ENCODE measurements around the gene RAB40C. TPM values are rescaled to one million over a fixed set of nuclear protein-coding genes. Genes with fewer than 3 reads are reported as not detected.

Gene RAB40C
- total and polyA plus RNA-seq, 12 donors, result 9.1 to 32.0 (median 12.3) TPM

- WGBS, 2 donors, result 84% methylated on average over 23 of the region's 23 CpGs
- ATAC-seq, result no peak
- H3K27me3 ChIP-seq, result peaks cover 5 to 42% (median 37%) of the 10 kb centered on the region in 7 donors
- intact Hi-C loops (cut with DNase I), result no loop called here
- peaks cover 3 to 12% (median 6%) of the 10 kb centered on the region in 9 donors for H3K4me1 ChIP-seq
- H3K27ac ChIP-seq, result no peak overlapping the region
- no peak for DNase-seq
- H3K4me3 ChIP-seq, result no peak overlapping the region
- H3K9me3 ChIP-seq, result no peaks in the 10 kb centered on the region
- peaks cover 0 to 14% (median under 1%) of the 10 kb centered on the region in 9 donors for H3K36me3 ChIP-seq
- TF ChIP-seq, protein P1, sequence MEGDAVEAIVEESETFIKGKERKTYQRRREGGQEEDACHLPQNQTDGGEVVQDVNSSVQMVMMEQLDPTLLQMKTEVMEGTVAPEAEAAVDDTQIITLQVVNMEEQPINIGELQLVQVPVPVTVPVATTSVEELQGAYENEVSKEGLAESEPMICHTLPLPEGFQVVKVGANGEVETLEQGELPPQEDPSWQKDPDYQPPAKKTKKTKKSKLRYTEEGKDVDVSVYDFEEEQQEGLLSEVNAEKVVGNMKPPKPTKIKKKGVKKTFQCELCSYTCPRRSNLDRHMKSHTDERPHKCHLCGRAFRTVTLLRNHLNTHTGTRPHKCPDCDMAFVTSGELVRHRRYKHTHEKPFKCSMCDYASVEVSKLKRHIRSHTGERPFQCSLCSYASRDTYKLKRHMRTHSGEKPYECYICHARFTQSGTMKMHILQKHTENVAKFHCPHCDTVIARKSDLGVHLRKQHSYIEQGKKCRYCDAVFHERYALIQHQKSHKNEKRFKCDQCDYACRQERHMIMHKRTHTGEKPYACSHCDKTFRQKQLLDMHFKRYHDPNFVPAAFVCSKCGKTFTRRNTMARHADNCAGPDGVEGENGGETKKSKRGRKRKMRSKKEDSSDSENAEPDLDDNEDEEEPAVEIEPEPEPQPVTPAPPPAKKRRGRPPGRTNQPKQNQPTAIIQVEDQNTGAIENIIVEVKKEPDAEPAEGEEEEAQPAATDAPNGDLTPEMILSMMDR (IDR thresholded peaks at IDR 0.05), result no peak
These were observed 32.2 kb upstream of the RAB40C start for GRCh38 chr16:557463-558297.

DNA sequence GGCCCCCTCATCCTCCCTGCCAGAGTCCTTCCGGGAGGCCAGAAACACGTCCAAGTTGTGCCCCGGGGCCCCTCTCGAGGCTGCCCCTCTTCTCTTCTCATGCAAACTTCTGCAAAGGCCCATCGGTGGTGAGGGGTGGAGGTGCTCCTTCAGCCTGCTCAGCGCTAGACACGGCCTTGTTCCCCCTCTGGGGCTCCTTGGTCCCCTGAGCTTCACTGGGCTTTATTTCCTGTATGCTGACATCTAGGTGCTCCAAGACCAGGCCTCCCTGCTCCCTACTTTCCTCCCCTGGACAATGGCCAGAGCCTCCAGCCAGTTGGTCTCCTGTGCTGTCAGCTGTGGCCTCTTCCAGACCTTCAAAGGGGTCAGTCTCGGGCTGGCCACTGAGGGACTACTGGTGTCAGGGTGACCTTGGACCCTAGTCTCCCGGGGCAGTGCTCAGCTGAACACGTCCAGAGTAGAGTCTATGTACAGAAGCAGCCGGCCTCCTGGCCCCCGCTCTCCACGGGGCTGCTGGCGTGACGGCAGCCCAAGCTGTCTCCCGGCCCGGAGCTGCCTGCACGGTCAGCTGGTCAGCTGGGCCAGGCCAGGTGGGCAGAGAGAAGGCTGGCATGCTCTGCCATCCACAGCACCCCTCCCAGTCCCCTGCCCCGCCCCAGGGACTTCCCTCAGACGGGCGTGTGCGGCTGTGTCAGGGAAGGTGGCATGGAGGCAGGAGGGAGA is 31.4 kb upstream of the RAB40C start:
- peaks cover 0 to 9% (median 0%) of the 10 kb centered on the region in 9 donors for H3K36me3 ChIP-seq
- TF ChIP-seq, protein P1 (IDR thresholded peaks at IDR 0.05), result no peak
- H3K9me3 ChIP-seq, result no peaks in the 10 kb centered on the region
- DNase-seq, result peak; percentile 54
- peaks cover 3 to 12% (median 6%) of the 10 kb centered on the region in 9 donors for H3K4me1 ChIP-seq
- H3K27me3 ChIP-seq, result peaks cover 5 to 48% (median 39%) of the 10 kb centered on the region in 7 donors
- no peak overlapping the region for H3K27ac ChIP-seq
- intact Hi-C loops (cut with DNase I), result no loop called here
- WGBS, 2 donors, result 54 to 59% methylated on average over 22 of the region's 22 CpGs
- peak in 6 of 8 donors; percentile 20 to 79 (median 44) for ATAC-seq
- no peak overlapping the region for H3K4me3 ChIP-seq

- Histone ChIP-seq H3K36me3 (peaks cover 0 to 3% (median 0%) of the 10 kb centered on the region in 9 donors), H3K4me1 (peaks cover 3 to 12% (median 6%) of the 10 kb centered on the region in 9 donors), H3K9me3 (no peaks in the 10 kb centered on the region), H3K27me3 (peaks cover 5 to 53% (median 42%) of the 10 kb centered on the region in 7 donors), H3K27ac (no peak overlapping the region), H3K4me3 (no peak overlapping the region)
- ATAC-seq, result no peak
- DNase-seq, result no peak
- 67 to 71% methylated on average over 15 of the region's 15 CpGs for WGBS, 2 donors
- TF ChIP-seq, protein P1 (IDR thresholded peaks at IDR 0.05), result no peak
- intact Hi-C loops (cut with DNase I), result no loop called here
These were observed 30.9 kb upstream of the RAB40C start for GRCh38 chr16:559021-559380.

DNA sequence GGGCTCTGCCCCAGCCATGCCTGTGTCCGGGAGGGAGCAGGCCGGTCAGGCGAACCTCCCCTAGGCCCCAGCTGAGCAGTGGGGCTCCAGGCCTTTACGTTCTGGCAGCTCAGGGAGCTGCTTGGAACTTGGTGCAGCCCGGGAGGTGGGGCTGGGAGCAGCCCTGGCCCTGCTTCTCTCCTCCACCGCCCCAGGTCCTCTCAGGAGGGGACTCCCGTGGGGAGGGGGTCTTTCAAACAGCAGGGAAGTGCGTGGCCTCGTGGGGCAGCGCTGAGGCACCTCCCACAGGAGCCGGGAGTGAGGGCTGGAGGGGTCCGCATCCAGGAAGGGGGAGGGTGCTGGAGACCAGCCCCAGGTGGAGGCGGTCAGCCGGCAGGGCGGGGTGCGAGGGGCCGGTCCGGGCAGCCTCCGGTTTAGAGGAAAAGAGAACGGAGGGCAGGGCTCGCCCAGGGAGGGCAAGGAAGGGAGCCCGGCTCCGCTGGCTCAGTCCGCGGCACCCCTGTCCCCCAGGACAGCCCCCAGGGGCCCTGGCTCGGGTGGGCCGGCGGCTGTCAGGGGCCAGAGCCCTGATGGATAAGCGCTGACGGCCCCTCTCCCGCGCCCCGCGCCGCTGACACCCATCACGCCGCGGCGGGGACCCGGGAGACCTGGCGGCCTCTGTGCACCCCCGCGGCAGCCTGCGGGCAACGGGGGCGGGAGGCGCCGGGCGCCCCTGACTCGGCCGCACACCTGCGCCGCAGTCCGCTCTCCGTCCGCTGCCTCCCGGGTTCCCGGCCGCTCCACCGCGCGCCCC is 30.3 kb upstream of the RAB40C start:
- peaks cover 3 to 12% (median 6%) of the 10 kb centered on the region in 9 donors for H3K4me1 ChIP-seq
- TF ChIP-seq, protein P1 (IDR thresholded peaks at IDR 0.05), result no peak
- intact Hi-C loops (cut with DNase I), result no loop called here
- no peak overlapping the region for H3K4me3 ChIP-seq
- WGBS, 2 donors, result 5 to 7% methylated on average over 56 to 62 of the region's 62 CpGs
- no peaks in the 10 kb centered on the region for H3K36me3 ChIP-seq
- ATAC-seq (no peak), DNase-seq (no peak)
- no peak overlapping the region for H3K27ac ChIP-seq
- no peaks in the 10 kb centered on the region for H3K9me3 ChIP-seq
- H3K27me3 ChIP-seq, result peaks cover 5 to 54% (median 42%) of the 10 kb centered on the region in 7 donors
